ENCODE data around the gene ANKRD6.
A peak's percentile ranks its signal among the peaks of the same experiment; 100 is the strongest.
"Not testable (repeated sequence)": the region's sequence is repeated elsewhere in the genome, so short reads cannot be mapped to it uniquely, and the experiment has no call there.

ANKRD6 gene

DNA sequence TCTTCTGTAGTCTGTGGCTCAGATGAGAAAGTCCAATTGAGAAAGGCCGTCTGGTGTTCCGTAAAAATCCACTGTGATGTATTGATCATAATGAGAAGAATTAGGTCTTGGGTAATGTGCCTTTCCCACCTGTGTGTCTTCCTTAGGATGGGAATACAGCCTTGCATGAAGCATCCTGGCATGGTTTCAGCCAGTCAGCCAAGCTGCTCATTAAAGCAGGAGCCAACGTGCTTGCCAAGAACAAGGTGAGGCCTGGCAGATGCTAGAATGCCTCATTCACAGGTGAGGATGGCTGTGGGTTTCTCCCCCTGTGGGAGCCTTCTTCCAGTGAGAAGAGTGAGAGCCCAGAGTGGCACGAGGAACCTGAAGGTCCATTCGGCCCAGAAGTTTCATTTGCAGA lies 172.9 kb downstream of the ANKRD6 start:
- DNase-seq: no peak

DNA sequence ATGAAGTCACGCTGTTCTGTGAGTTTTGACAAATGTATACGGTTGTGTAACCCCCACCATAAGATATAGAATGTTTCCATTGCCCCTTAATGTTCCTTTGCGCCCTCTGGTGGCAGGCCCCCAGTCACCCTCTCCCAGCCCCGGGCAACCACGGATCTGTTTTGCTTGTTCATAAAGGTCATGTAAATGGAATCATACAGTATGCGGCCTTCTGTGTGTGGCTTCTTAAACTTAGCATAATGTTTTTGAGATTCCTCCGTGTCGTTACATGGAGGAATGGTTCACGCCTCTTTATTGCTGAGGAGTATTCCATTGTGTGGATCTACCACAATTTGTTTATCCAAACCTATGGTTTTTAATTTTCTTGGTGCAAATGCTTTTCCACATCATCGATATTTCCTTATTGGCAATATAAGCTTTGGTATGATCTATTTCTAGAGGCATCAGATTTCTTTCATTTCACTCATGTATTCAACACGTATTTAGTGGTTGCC lies 177.2 kb downstream of the ANKRD6 start:
- DNase-seq: no peak

DNA sequence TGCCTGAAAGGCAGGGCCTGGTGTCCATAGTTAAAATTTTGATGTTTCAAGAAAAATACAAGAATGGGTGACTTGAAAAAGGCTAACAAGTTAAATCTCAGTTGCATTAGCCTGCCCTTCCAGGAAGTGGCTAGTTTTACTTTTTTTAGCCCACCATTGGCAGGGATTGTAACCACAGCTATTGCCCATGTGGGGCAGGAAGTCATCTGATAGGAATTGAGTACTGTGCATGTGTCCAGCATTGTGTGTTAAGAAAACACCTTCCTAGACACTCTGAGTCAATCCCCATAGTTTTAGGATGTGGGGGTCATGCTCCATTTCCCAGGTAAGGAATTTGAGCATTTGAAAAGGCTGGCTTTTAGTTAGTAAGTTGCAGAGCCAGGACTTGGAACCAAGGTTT lies 178.7 kb downstream of the ANKRD6 start:
- no peak for DNase-seq

DNA sequence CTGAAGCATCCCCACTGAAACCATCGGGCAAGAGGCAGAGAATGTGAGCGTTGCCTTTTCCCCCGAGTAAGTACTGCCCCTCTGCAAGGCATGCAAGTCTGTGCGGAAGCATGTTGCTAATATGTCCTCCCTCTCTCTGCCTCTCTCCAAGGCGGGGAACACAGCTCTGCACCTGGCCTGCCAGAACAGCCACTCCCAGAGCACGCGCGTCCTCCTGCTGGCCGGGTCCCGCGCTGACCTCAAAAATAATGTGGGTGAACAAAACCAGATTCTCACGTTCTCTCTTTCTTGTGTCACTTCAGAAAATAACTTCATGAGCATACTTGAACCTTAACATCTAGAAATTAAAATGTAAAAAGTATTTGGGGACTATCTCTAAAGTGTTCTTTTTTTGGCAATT lies 179.2 kb downstream of the ANKRD6 start:
- DNase-seq: no peak

DNA sequence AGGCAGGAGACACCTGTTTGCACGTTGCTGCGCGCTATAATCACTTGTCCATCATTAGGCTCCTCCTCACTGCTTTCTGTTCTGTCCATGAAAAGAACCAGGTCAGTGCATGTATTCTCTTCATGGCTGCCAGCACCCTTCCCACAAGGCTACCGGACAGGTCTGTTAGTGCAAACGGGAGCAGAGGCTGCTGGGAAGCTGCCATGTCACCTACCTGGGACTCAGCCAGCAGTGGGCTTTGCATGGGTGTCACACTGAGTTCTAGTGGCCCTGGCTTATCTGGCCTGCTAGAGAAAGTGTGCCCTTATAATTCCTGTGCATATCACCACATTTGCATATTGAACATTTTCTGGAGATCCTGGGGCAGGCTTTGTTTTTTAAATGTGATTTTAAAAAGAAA lies 180.8 kb downstream of the ANKRD6 start:
- no peak for DNase-seq

DNA sequence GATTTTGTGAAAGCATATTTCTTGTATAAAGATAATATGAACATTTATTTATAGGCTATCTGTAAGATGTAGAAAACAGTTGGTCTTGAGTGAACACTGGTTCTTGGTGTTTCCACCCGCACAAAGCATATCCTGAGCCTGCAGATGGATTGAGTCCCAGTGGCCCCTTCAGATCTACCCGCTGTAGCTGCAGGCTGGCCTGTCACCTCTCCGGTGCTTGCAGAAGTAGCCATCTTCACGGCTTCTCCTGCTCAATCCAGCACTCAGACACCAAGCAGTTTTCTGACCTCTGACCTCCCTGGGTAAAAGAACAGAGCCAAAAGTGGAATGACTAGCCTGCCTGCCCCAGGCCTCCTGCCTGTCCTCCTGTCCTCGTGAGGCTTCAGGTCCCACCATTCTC lies 182.9 kb downstream of the ANKRD6 start:
- no peak for DNase-seq

DNA sequence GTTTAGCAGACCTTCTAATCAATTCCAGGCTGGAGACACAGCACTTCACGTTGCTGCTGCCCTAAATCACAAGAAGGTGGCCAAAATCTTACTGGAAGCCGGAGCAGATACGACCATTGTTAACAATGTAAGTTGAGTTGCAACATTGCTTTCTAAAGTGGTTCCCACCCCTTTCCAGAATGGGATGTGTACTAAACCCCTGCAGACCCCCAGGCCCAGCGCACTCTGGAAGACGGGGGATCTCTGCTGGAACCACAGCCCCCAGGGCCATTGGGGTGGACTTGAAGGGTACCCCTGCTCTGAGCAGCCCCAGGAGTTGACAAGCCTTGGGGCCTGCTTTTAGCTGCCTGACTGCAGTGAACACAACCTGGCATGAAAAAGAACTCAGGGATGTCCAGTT lies 183.6 kb downstream of the ANKRD6 start:
- DNase-seq: no peak

DNA sequence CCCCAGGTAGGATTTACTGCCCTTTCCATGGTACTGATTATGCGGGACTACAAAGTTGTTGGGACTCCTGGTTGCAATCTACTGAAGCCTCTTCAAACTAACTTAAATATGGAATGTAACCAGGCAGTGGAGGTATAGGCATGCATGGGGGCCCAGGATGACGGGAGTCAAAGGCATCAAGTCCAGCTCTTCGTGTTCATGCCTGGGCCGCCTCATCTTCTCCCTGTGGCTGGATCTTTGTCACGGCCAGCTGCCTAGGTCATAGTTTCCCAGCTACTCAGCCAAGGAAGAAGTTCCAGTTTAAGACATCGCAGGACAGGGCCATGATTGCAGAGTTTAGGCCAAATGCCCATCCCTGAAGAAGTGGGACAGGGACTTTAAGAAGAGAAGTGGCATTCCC lies 185.1 kb downstream of the ANKRD6 start:
- DNase-seq: no peak

DNA sequence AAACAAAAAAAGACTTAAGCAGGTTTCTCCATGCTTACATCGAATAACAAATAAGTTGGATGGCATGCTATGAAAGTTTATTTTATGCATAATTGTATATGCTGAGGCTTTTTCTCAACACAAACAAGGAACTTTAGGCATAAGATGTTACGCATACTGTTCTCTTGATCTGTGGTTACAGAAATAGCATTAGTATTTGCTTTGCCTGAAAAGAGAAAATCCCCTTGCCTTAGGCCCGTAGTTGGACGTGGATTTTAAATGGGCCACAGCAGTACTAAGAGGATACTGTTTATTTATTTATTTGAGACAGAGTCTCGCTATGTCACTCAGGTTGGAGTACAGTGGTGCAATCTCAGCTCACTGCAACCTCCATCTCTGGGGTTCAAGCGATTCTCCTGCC lies 186.6 kb downstream of the ANKRD6 start:
- DNase-seq: no peak

DNA sequence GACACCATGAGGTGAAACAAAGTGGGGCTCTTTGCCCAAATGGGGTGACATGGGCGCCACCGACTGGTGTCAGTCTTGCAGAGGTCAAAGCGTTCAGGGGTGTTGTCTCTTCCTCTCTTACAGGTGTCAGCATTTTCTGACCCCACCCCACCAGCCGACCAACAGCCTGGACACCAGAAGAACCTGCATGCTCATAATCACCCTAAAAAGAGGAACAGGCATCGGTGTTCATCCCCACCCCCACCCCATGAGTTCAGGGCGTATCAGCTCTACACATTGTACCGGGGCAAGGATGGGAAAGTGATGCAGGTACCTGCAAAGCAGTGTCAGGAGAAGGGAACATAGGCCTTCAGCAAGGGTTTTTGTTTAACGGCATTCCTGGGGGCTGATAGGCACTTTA lies 190.8 kb downstream of the ANKRD6 start:
- DNase-seq: no peak

DNA sequence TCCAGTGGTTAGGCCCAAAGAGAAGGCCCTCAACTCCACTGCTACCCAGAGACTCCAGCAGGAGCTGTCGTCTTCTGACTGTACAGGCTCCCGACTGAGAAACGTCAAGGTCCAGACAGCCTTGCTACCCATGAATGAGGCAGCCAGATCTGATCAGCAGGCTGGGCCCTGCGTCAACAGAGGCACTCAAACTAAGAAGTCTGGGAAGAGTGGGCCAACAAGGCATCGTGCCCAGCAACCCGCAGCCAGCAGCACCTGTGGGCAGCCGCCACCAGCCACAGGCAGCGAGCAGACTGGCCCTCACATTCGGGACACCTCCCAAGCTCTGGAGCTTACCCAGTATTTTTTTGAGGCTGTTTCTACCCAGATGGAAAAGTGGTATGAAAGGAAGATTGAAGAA lies 197.5 kb downstream of the ANKRD6 start:
- no peak for DNase-seq

DNA sequence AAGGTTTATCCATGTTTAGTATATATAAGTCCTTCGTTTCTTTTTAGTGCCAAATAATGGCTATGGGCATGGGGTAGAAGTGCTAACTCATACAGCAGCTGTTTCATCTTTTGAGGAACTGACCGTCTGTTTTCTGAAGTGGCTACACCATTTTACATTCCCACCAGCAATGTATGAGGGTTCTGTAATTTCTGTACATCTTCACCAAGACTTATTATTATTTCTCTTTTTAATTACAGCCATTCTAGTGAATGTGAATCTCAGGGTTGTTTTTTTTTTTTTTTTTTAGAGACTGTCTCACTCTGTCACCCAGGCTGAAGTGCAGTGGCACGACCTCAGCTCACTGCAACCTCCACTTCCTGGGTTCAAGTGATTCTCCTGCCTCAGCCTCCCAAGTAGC lies 203.5 kb downstream of the ANKRD6 start:
- DNase-seq: not testable (repeated sequence)

DNA sequence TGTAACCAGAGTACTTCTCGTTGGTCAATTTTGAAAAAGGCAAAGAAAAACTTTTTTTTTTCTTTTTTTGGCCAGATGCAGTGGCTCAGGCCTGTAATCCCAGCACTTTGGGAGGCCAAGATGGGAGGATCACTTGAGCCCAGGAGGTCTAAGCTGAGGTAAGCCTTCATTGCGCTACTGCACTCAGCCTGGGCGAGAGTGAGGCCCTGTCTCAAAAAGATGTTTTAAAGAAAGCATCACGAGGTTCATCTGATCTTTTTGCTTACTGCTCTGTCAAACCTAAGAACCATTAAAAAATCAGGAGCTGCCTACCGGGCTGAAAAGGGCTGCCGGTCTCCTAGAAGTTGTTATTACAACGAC lies 205.0 kb downstream of the ANKRD6 start:
- no peak for DNase-seq

DNA sequence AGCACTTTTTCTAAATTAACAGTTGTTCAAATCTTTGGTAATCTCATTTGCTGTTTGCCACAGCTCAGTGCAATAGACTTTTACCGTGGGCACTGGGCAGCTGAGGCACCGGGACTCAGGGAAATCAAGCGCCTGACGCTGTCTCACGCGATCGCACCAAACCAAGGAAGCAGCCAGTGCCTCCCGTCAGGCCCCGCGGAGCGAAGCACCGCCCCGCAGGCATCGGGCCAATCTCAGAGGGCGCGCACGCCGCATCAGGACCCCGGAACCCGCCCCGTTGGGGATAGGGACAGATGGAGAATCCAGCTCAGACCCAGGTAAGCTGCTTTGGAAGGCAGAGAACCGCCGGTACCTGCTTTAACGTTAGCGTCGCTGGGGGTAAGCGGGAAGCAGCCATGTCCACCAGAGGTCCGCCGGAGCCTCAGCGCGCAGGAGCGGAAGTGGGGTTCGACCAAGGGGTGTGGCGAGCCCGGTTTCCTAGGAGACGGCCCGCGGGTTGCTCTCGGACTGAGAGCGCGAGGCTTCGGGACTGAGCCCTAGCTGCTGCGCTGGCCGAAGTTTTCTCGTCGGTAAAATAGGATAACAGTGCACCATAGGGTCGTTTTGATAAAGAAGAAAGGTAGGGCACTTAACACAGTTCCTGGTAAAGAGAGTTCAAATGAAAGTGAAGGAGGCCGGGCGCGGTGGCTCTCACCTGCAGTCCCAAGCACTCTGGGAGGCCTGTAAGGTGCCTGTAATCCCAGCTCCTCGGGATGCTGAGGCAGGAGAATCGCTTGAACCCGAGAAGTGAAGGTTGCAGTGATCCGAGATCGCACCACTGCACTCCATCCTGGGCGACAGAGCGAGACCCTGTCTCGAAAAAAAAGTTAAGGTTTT lies 205.6 kb downstream of the ANKRD6 start, which contains the start of gene LYRM2:
TSS of gene LYRM2 (minus strand) at position 428 of the 876 bp plus-strand sequence. CDS start at position 397, 31 bp downstream.
- DNase-seq: peak; percentile 97

DNA sequence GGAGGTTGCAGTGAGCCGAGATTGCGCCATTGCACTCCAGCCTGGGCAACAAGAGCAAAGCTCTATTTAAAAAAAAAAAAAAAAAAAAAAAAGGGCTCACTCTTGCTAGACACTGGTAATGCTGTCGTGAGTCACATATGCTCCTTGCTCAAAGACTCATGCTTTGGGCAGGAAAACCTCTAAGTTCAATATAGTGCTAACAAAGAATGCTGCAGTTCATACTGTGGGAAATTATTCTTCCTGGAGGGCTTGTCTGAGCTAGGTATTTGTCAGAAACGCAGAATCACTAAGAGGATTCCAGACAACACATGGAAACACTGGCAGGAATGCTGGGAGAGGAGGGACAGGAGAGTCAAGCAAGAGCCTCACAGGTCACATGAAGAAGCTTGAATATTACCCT lies 207.9 kb downstream of the ANKRD6 start:
- no peak for DNase-seq

DNA sequence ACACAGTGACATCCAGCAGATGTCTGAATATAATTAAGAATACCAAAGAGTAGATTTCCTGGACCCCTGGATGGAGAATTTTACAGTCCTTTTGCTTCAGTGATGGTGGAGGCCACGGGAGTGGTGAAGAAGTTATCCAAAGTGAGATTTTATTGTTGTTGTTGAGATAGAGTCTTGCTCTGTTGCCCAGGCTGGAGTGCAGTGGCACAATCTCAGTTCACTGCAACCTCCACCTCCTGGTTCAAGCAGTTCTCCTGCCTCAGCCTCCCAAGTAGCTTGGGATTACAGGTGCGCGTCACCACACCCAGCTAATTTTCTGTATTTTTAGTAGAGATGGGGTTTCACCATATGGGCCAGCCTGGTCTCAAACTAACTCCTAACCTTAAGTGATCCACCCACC lies 208.6 kb downstream of the ANKRD6 start:
- DNase-seq: not testable (repeated sequence)

DNA sequence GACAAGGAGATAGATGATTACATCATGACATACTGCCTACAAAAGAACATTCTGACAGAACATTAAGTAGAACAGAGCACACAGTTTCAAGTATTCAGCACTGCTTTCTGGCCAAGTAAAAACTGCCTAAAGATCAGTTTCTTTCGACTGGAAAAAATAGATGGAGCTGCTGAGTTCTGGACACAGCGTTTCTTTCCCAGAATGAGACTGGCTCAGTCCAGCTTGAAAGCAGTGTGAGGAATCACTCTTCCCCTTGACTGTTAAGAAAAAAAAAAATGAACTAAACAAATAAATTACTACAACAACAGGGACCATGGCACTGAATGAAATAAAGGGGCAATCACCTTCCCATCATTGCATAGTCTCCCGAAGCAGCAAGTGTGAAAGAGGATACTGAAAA lies 210.0 kb downstream of the ANKRD6 start:
- DNase-seq: no peak

DNA sequence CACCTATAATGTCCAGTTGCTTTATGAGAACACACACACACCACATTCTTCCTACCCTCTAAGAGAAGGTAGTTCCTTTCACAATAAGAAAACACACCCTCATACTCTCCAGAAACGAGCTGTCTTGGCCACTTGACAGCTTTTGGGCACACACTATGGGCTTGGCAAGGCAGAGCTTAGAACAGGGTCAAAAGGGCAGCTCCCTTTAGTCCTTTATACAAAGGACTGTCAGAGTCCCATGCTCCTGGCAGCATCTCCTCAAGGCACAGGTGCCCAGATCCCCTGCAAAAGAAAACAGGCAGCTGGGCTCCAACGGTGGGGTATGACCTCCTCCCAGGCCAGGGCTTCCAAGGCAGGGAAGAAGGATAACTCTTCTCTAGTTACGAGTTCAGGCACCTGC lies 210.5 kb downstream of the ANKRD6 start:
- no peak for DNase-seq

DNA sequence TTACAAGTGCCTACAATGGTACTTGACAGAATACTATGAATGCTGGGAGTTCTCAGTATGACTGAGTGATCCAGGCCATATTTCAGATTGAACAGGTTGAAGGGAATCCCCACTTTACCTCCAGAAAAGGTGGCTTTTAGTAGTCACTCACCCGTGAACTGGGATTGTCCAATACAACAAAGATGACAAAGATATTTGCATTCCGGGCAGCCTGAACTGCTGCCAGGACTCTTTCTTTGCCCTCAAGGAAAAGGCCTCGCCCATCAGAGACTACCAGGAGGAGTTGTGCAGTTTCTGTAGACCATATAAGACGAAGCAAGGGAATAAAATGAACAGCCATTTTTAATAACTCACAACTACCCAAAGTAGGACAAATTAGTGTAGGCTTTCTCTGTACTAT lies 211.9 kb downstream of the ANKRD6 start:
- DNase-seq: no peak

DNA sequence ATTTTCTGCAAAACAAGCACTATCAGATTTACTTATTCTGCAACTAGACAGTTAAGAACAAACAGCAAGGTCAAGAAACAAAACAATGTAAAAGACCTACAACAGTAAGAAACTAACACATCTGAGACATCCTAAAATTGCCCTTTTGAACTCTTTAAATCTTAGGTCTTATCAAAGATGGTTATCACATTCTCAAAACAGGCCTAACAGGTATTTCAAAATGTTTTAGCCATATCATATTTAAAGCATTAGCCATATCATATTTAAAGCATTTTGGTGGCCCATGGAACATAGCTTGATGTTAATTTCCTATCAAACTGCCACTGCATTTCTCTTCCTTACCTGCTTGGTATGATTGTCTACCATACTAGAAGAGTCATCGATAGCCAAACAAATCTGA lies 216.7 kb downstream of the ANKRD6 start:
- DNase-seq: no peak

DNA sequence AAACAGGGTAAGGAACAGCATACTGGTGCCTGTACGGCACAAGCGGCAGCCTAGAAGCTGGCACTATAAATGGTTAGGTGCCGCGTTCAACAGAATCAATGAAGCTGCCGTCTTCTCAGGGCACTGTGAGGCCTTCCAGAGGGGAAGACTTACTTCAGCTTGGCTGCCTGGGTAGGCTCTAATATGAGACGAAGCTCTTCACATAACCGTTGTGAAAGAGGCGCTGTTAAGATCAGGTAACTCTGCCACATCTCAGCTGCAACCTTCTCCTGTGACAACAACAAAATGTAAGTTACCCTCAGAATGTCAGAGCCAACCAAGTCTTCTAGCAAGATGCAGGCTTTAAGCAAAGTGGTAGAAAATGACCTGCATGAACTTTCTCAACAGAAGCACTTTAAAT lies 217.6 kb downstream of the ANKRD6 start:
- DNase-seq: no peak

DNA sequence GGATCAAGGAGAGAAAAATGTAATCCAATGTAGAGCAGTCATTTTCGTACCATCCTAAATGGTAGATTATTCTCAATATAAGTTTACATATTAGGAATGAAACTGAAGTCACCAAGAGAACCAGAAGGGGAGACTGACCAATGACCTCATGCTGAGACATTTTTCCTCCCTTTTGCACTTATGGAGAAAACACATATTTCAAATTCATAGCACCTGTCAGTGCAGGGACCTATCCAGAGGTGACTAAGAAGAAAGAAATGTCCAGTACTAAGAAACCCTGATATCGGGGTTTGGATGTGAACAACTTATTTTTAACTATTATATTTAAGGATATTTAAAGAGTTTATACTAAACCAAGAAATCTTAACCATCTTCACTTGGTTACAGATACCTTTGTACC lies 222.2 kb downstream of the ANKRD6 start:
- DNase-seq: no peak

DNA sequence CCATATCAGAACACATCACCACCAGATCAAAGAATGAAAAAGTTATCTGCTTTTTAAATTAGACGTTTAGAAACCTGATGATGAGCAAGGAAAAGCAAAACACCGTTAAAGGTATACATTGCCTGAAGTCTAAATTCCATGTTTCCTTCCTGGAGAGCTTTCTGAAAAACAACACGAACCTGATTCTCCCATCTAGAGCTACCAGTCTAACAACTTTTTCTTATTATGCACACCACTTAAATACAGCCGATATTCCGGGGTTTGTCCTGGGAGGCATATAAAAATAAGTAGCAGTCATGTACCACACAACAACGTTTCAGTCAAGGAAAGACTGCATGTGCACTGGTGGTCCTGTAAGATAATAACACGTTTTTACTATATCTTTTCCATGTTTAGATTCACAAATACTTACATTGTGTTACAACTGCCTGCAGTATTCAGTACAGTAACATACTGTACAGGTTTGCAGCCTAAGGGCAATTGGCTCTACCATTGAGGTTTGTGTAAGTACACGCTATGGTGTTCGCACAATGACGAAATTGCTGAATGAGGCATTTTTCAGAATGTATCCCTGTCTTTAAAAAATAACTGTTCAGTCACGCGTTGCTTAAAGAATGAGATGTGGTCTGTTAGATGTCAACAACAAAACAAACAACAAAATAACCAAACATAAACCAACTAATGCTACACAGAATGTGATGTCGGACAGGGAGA lies 224.7 kb downstream of the ANKRD6 start:
- DNase-seq: no peak

DNA sequence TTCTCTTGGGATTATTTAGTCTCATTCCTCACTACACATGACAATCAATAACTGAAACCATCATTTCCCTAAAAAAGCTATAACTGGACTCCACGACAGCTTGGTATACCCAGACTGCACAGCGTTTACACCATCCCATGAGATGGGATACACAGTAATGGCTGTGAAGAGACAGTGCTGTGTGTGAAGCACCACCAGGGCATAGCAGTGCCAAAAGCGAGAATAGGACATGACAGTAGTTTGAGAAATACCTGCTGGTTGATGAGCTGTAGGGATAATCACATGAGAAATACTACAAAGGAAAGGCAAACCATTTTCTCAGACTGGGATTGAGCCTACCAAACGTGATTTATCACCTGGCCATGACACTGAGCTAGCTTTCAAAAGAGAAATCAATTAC lies 228.0 kb downstream of the ANKRD6 start:
- DNase-seq: no peak

All from right hindlimb (tissue), 1 donor.